T-cell (primary cell): ENCODE results near the gene UBE2S. TPM values are rescaled to one million over a fixed set of nuclear protein-coding genes. Genes with fewer than 3 reads are reported as not detected.

Experiments used
- ATAC-seq, 4 experiments: fragments of 200-7000 bp in 3 of 4; fragments of 150-1000 bp in 1 of 4; cut with Tn5 transposase; replicated peaks in 1 of 4; 1 replicate in 3 of 4; 2 replicates in 1 of 4; pipeline ENCODE4 v1.10.0; 2021; ENCODE audit warnings: moderate library complexity in 3 of 4, mild to moderate bottlenecking in 2 of 4, moderate number of reproducible peaks in 1 of 4
- CTCF ChIA-PET, 2 donors: fragments of 300-600 bp; sonication (Branson Sonifier 250); formaldehyde crosslinking; loops; one replicate each; lab custom pipeline; 2022; ENCODE audit warnings: antibody characterized with exemption in 2 of 2; lab: Charles Lee
- POLR2A ChIA-PET, 2 donors: fragments of 300-600 bp; sonication (Branson Sonifier 250); formaldehyde crosslinking; loops; one replicate each; lab custom pipeline; 2022; ENCODE audit warnings: antibody characterized with exemption in 2 of 2; lab: Charles Lee
- DNase-seq, 35 experiments: peaks; one replicate each; pipeline versions ENCODE4 v3.0.0 to v3.0.0-alpha.2; 2013 to 2023
- H3K27ac ChIP-seq: one replicate; pipeline ENCODE4 v1.5.1; 2013; ENCODE audit warnings: low read length
- H3K27me3 ChIP-seq, 2 experiments: replicated peaks in 1 of 2; 1 replicate in 1 of 2; 2 replicates in 1 of 2; pipeline versions ENCODE4 v1.6.1 to v1.7.0; 2013; ENCODE audit warnings: low read length in 1 of 2, mixed read lengths in 1 of 2; ENCODE audit not compliant: control insufficient read depth in 2 of 2, insufficient read depth in 2 of 2; ENCODE audit errors: extremely low read depth in 1 of 2
- H3K36me3 ChIP-seq, 2 donors: 1 replicate in 1 of 2; 2 replicates in 1 of 2; pipeline versions ENCODE4 v1.6.1 to v1.7.0; 2013; ENCODE audit warnings: low read length in 1 of 2; ENCODE audit not compliant: control insufficient read depth in 2 of 2, insufficient read depth in 1 of 2; ENCODE audit errors: extremely low read depth in 1 of 2
- H3K4me1 ChIP-seq, 2 experiments: 1 replicate in 1 of 2; 2 replicates in 1 of 2; pipeline versions ENCODE4 v1.6.1 to v1.7.0; 2013; ENCODE audit warnings: low read length in 2 of 2, mixed read lengths in 1 of 2; ENCODE audit not compliant: insufficient read depth in 2 of 2, control insufficient read depth in 1 of 2; ENCODE audit errors: extremely low read depth in 1 of 2
- H3K4me3 ChIP-seq, 2 donors: 1 replicate in 1 of 2; 2 replicates in 1 of 2; pipeline versions ENCODE4 v1.5.1 to v1.7.0; 2013; ENCODE audit warnings: mild to moderate bottlenecking in 2 of 2, low read length in 1 of 2, moderate library complexity in 1 of 2; ENCODE audit not compliant: control insufficient read depth in 1 of 2; ENCODE audit errors: extremely low read depth in 1 of 2
- H3K9me3 ChIP-seq: 2 replicates; pipeline ENCODE4 v1.7.0; 2013
- H3K27ac Mint-ChIP-seq, 2 donors: one replicate each; pipeline ENCODE4 v1.8.0; 2020 to 2021; ENCODE audit warnings: mild to moderate bottlenecking in 2 of 2, mixed read lengths in 2 of 2
- H3K27me3 Mint-ChIP-seq, 2 donors: one replicate each; pipeline ENCODE4 v1.8.0; 2021 to 2022; ENCODE audit warnings: mixed read lengths in 2 of 2
- H3K36me3 Mint-ChIP-seq: one replicate; pipeline ENCODE4 v1.8.0; 2021; ENCODE audit warnings: mixed read lengths
- H3K4me1 Mint-ChIP-seq, 3 donors: one replicate each; pipeline ENCODE4 v1.8.0; 2020 to 2022; ENCODE audit warnings: mixed read lengths in 3 of 3, mild to moderate bottlenecking in 1 of 3
- H3K4me3 Mint-ChIP-seq, 3 donors: one replicate each; pipeline ENCODE4 v1.8.0; 2020 to 2022; ENCODE audit warnings: mild to moderate bottlenecking in 3 of 3, mixed read lengths in 3 of 3, moderate library complexity in 3 of 3
- H3K9me3 Mint-ChIP-seq, 3 donors: one replicate each; pipeline ENCODE4 v1.8.0; 2020 to 2022; ENCODE audit warnings: mixed read lengths in 3 of 3
- WGBS: methylation state at CpG from one replicate; pipeline ENCODE4 v1.1.5; 2013; ENCODE audit warnings: missing lambda C conversion rate; ENCODE audit not compliant: insufficient coverage; 5-methylcytosine and 5-hydroxymethylcytosine counted together
- total RNA-seq, 35 experiments: library from RNA in 6 of 35; stranded (reverse) in 6 of 35; fragments of 120-200 nt in 1 of 35; gene quantifications; one replicate each; pipeline versions ENCODE4 v1.2.1 to v1.2.4 and lab custom pipeline; 2013 to 2026

The UBE2S gene
- total RNA-seq, 5 donors from 2014 or later (not counting 1 experiment from before 2014, with no cell fraction given) = 27.5 to 75.2 (median 35.1) TPM

DNA sequence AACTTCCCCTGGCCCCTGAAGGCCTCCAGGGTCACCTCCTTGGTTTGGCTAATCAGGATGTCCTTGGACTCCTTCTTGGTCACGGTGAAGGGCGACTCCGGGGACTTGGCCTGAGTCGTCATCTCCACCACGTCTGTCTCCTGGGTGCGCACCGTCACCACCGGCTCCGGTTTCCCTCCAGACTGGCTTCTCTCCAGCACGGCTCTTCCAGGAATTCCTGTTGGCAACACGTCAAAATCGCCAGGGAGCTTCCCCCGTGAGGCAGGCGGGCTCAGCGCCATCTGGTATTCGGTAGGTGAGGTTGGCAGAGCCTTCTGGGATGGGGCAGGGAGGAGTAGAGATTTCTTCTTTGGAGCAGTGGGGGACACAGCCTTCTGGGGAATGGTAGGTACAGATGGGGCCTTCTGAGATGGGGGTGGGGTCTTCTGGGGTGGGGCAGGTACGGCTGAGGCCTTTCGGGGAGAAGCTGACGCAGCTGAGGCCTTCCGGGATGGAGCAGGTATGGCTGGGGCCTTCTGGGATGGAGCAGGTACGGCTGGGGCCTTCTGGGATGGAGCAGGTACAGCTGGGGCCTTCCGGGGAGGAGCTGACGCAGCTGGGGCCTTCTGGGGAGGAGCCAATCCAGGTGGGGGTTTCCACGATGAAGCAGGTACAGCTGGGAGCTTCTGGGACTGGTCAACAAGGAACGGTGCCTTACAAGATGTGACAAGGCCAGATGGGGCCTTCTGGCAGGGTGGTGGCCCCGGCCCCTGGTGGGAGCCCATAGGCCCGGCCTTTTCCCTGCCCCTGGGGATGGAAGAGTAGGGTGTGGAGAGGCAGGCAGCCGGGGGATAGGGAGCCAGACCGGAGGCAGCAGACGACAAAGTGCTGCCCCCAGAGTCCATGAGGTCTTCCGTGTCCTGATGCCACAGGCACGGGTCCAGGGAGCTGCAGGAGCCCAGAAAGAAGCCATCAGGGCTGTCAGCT is 48.4 kb downstream of the UBE2S start:
- Histone ChIP-seq H3K4me3 (no peak overlapping the region), H3K27me3 (peaks cover 2 to 51% of the 10 kb centered on the region in 2 experiments), H3K27ac (no peak overlapping the region), H3K36me3 (no peaks in the 10 kb centered on the region), H3K4me1 (peaks cover 0 to 7% of the 10 kb centered on the region in 2 experiments), H3K9me3 (no peaks in the 10 kb centered on the region)
- H3K27ac Mint-ChIP-seq = no peak overlapping the region
- ChIA-PET POLR2A (interaction anchor here in 1 of 2 donors (0.6 kb wide), 1 partner anchor 60 kb away, joined by 4 read pairs; no protein-coding TSS in a partner anchor), CTCF (no interaction called here)
- peaks cover 7 to 10% of the 10 kb centered on the region in 2 donors for H3K27me3 Mint-ChIP-seq
- no peak overlapping the region for H3K4me3 Mint-ChIP-seq
- peaks cover 0 to 5% (median 0%) of the 10 kb centered on the region in 3 donors for H3K4me1 Mint-ChIP-seq
- DNase-seq (no peak), ATAC-seq (no peak)
- no peaks in the 10 kb centered on the region for H3K9me3 Mint-ChIP-seq
- no peaks in the 10 kb centered on the region for H3K36me3 Mint-ChIP-seq
- 84% methylated on average over 31 of the region's 32 CpGs for WGBS

DNA sequence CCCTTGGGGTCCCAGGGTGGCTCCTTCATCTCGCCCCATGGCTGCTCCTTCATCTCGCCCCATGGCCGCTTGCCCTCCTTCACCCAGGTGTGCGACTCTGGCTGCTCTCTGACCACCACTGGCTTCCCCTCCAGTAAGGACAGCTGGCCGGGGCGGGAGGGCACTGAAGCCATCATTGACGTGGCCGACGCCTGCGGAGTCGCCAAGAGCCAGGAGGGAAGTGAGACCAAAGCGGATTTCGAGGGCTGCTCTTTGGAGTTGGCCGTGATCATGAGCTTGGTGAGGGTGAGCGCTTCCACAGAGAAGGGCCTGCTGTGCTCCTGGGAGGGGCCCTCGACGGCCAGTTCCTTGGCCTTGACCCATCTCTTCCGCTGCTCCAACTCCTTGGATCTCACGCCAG is 49.1 kb downstream of the UBE2S start:
- Mint-ChIP-seq H3K9me3 (no peaks in the 10 kb centered on the region), H3K4me3 (no peak overlapping the region), H3K27ac (no peak overlapping the region), H3K27me3 (peaks cover 7 to 15% of the 10 kb centered on the region in 2 donors), H3K4me1 (peaks cover 1 to 8% (median 3%) of the 10 kb centered on the region in 3 donors), H3K36me3 (no peaks in the 10 kb centered on the region)
- Histone ChIP-seq H3K9me3 (no peaks in the 10 kb centered on the region), H3K36me3 (no peaks in the 10 kb centered on the region), H3K4me3 (no peak overlapping the region), H3K27ac (no peak overlapping the region), H3K4me1 (peaks cover 0 to 14% of the 10 kb centered on the region in 2 experiments), H3K27me3 (peaks cover 2 to 59% of the 10 kb centered on the region in 2 experiments)
- DNase-seq (no peak), ATAC-seq (no peak)
- ChIA-PET CTCF (no interaction called here), POLR2A (no interaction called here)
- WGBS = 89% methylated on average over 16 of the region's 19 CpGs

DNA sequence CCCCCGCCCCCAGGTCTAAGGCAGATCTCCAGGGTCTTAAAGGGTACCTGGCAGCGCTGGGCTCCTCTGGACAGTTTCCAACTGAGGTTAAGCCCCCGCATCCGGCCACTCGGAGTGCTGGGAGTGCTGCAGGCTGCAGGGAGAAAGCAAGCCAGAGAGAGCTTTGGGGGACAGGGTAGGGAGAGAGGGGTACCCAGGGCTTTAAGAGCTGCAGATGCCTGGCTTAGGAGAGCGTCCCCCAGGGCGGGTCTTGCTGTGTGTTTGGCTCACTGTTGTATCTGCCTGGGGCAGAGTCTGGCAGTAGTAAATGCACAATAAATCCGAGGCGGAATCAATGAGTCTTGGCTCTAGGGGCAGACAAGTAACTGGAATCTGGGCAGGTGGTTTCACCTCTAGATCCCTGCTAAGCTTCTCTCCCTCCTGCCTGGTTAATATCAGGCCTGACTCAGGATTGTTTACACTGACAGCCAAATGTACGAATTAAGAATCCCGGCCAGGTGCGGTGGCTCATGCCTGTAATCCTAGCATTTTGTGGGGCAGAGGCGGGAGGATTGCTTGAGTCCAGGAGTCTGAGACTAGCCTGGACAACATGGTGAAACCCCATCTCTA is 52.3 kb downstream of the UBE2S start:
- H3K27me3 Mint-ChIP-seq = peaks cover 31 to 46% of the 10 kb centered on the region in 2 donors
- POLR2A ChIA-PET = interaction anchor here (0.7 to 1.0 kb wide), 2 partner anchors 16 to 268 kb away, joined by 3 read pairs; partner anchors contain the start of gene KMT5C (in 1 of the 2)

DNA sequence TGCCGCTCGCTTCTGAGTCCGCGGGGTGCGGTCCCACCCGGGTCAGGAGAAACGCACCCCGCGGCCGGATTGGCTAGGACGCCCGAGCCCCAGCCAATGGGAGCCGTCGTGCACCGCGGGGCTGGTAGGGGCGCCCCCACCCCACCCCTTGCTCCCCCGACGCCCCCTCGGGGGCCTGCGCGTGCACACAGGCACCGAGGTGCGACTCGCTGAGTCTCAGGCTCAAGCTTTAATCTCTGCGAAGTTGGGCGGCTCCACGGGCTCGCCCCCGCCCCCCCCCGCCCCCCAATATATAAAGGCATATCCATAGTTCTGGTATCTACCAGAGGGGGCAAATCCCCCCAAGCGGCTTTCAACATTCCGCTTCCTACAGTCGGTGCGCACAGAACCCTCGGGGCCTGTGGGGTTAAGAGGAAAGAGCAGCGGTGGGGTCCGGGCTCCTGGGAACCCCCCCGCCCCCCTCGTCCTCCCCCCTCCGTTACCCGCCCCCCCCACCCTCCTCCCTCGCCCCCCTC is 52.8 kb downstream of the UBE2S start, which contains the start of gene COX6B2:
COX6B2 (minus strand) TSS at position 22 of the 515 bp plus-strand sequence. CDS start 198 bp downstream, outside the sequence.
- no peaks in the 10 kb centered on the region for H3K9me3 ChIP-seq
- H3K4me3 ChIP-seq = peak within 1 kb of the TSS; percentile 45 to 70
- no peaks in the 10 kb centered on the region for H3K9me3 Mint-ChIP-seq
- H3K36me3 ChIP-seq = no peaks in the 10 kb centered on the region
- H3K36me3 Mint-ChIP-seq = no peaks in the 10 kb centered on the region
- POLR2A ChIA-PET = no interaction called here
- 5% methylated on average over 14 of the region's 43 CpGs for WGBS
- peak within 1 kb of the TSS; percentile 61 to 78 (median 73) for H3K4me3 Mint-ChIP-seq
- peaks cover 31 to 47% of the 10 kb centered on the region in 2 donors for H3K27me3 Mint-ChIP-seq
- DNase-seq (no peak), ATAC-seq (peak in 1 of 4 experiments; percentile 3)
- CTCF ChIA-PET = no interaction called here
- peaks cover 0 to 33% of the 10 kb centered on the region in 2 experiments for H3K4me1 ChIP-seq
- H3K27me3 ChIP-seq = peaks cover 2 to 77% of the 10 kb centered on the region in 2 experiments
- H3K27ac ChIP-seq = no peak within 1 kb of the TSS
- peaks cover 19 to 33% (median 20%) of the 10 kb centered on the region in 3 donors for H3K4me1 Mint-ChIP-seq
- H3K27ac Mint-ChIP-seq = no peak within 1 kb of the TSS

More for the DNA sequence above, 52.3 kb downstream of the UBE2S start:
- CTCF ChIA-PET = no interaction called here
- no peak for ATAC-seq
- no peak overlapping the region for H3K27ac ChIP-seq
- no peak for DNase-seq
- H3K9me3 ChIP-seq = no peaks in the 10 kb centered on the region
- no peaks in the 10 kb centered on the region for H3K36me3 Mint-ChIP-seq
- no peak overlapping the region for H3K27ac Mint-ChIP-seq
- no peak overlapping the region for H3K4me3 ChIP-seq
- peak overlapping the region; percentile 9 to 41 (median 10) for H3K4me3 Mint-ChIP-seq
- WGBS = 49% methylated on average over 11 of the region's 13 CpGs
- no peaks in the 10 kb centered on the region for H3K9me3 Mint-ChIP-seq
- no peaks in the 10 kb centered on the region for H3K36me3 ChIP-seq
- H3K27me3 ChIP-seq = peaks cover 2 to 73% of the 10 kb centered on the region in 2 experiments
- peaks cover 19 to 33% (median 20%) of the 10 kb centered on the region in 3 donors for H3K4me1 Mint-ChIP-seq
- peaks cover 0 to 33% of the 10 kb centered on the region in 2 experiments for H3K4me1 ChIP-seq

DNA sequence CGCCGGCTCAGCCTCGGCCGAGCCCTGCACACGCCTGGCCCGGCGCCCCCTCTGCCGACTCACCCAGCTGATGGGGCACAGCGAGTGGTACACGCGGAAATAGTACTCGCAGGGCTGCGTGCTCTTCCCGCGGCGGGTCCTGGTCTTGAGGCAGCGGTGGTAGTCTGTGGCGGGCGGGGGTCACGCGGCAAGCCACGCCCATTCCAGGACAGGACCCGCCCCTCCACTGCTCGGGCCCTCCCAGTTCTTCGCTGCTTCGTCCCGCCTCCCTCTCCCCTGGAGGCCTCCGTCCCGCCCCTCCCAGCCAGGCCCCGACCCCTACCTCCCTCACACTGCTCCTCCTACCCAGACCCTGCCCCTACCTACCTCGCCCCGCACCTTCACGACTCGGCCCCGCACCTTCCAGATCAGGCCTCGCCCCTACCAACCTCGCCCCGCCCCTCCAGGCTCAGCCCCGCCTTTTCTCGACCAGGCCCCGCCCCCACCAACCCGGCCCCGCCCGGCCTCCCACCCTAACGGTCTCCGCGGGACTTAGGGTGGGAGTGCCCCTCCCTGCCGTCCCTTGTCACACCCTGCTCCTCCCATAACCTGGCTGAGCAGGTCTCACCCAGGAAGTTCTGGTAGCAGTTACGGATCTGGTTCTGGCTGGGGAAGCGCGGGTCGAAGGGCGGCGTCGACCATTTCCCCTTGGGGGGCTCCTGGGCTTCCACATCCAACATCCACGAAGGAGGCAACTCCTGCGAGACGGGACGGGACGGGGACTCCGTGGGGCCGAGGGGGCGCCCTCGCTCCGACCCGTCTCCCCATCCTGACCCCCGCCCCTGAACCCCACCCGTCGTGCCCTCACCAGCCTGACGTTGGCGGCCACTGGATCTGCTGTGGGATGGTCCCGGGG is 53.5 kb downstream of the UBE2S start:
- Mint-ChIP-seq H3K27me3 (peaks cover 31 to 47% of the 10 kb centered on the region in 2 donors), H3K36me3 (no peaks in the 10 kb centered on the region), H3K27ac (no peak overlapping the region), H3K4me3 (peak overlapping the region; percentile 61 to 78 (median 73)), H3K4me1 (peaks cover 19 to 33% (median 20%) of the 10 kb centered on the region in 3 donors), H3K9me3 (no peaks in the 10 kb centered on the region)
- 1% methylated on average over 56 of the region's 72 CpGs for WGBS
- POLR2A ChIA-PET = no interaction called here
- Histone ChIP-seq H3K27me3 (peaks cover 2 to 77% of the 10 kb centered on the region in 2 experiments), H3K36me3 (no peaks in the 10 kb centered on the region), H3K4me1 (peaks cover 0 to 33% of the 10 kb centered on the region in 2 experiments), H3K9me3 (no peaks in the 10 kb centered on the region), H3K27ac (no peak overlapping the region), H3K4me3 (peak overlapping the region; percentile 45 to 70)
- DNase-seq (peak in 34 of 35 experiments; percentile 13 to 79 (median 44)), ATAC-seq (peak; percentile 76 to 82 (median 81))
- CTCF ChIA-PET = no interaction called here
